IPS DF 4.7 (cell line): ENCODE data around the gene MAP3K9.
"Not testable (repeated sequence)": the region's sequence is repeated elsewhere in the genome, so short reads cannot be mapped to it uniquely, and the experiment has no call there.

Experiments
- DNase-seq: peaks from one replicate; pipeline ENCODE4 v3.0.0-alpha.2; 2013; ENCODE audit warnings: low spot score; ENCODE audit errors: extremely low read depth

MAP3K9 gene

DNA sequence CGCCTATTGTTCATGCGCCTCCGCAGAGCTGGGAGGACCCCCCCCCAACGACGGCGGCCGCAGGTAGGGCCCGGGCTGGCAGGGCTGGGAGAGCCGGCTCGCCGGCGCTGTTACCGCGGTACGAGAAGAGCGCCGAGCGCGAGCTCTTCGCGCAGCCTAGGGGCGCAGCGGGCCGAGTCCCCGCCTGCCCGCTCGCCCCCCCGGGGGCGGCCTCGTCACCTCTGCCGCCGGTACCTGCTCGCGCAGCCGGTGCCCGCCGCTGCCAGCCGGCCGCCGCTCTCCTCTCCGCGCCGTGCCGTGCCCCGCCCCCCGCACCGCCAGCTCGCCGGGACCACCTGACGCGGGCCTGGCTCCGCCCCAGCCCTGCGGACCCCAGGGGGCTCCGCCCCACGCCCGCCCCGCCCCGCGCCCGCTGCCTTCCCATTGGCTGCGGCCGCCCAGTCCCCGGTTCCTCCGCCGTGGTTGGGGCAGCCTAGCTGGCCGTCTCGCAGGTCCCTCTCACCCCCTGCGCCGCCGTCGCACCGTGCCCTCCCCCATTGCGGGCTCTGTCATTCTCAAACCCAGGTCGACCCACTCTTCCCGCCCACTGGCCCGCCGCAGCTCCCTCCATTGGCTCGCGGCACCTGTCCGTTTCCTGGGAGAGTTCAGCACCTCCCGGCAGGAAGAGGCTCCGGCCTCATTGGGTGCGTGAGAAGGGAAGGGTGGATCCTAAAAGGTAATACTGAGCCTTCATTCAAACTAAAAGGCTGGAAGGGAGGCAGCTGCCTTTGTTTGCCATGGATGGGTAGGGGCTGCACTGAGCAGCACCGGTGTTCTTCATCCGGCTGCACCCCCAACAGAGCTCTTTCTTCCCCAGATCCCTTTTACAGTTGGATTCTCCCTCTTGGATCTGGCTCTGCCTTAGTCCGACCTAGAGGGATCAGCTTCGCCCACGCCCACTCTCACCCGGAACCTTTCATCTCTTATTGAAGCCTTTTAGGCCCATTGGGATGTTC lies at the start of gene MAP3K9:
Gene MAP3K9, minus strand, starts transcription at position 289 of the 995 bp plus-strand sequence. CDS start 342 bp downstream, outside the sequence.
- DNase-seq = peak; percentile 78

DNA sequence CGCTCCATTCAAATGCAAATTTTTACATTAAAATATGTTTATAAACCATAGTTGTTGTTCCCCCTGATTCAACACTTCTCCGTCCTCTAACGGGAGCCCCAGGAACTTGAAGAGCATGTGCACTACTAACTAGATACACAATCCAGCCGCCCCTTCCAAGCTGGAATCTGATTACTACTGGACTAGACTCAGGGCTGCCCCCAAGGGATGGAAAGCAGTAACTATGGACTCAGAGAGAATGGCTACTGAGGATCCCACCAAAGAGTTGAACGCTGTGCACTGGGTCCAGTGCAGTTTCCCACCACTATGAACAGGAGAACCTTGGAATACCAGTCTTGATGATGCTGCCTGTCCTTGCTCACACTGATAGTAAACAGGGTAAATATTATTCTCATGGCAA lies 49.3 kb upstream of the MAP3K9 start:
- no peak for DNase-seq

DNA sequence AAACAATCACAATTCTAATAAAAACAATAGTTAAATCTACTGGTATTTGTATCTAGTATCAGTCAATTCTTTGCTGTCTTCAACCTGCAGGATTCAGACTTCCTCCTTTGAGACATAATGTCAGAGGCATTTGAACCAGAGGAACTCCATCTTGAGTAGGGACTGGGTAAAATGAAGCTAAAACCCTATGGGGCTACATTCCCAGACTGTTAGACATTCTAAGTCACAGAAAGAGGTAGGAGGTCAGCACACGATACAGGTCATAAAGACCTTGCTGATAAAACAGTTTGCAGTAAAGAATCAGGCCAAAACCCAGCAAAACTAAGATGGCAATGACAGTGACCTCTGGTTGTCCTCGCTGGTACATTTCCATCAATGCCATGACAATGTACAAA lies 48.2 kb upstream of the MAP3K9 start:
- DNase-seq = no peak

- DNase-seq = no peak
Measured at GRCh38 chr14:70856851-70857495, 47.7 kb upstream of the MAP3K9 start.

GRCh38 chr14:70855486-70855885 lies 46.2 kb upstream of the MAP3K9 start:
- no peak for DNase-seq

DNA sequence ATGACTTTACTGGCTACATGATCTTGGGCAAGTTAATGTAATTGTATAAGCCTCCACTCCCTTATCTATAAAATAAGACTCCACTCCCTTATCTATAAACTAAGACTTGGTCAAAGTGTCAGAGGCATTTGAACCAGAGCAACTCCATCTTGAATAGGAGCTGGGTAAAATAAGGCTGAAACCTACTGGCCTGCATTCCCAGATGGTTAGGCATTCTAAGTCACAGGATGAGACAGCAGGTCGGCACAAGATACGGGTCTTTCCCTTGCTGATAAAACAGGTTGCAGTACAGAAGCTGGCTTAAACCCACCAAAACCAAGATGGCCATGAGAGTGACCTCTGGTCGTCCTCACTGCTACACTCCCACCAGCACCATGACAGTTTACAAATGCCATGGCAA lies 44.3 kb upstream of the MAP3K9 start:
- not testable (repeated sequence) for DNase-seq

DNA sequence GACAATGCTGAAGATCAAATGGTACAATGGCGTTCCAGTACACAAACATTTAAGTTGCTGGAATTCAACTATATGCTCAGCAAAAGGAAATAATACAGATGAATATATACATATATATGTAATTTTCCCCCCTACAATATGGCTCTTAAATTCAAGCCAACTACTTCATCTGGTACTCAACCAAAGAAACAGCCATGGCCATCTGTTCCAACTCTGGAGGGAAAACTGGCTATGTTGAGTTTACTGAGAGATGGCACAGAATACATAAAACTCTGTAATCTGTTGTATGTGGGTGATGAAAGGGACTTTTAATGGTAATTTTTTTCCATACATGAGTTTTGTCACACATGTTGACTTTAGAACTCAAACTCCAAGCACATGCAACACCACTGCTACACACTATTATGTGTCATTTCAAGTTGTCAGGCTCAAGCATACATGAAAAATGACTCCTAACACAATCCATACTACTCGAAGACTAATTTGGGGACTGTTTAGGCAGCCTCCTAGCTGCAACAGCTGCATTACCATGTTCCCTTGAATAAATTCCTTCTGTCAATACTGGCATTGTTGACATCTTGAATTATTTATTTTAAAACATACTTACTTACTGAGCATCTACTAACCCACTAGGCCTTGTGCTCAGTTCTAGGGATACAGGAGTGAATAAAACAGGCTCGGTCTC lies 38.2 kb upstream of the MAP3K9 start:
- DNase-seq = no peak

GRCh38 chr14:70845601-70846000 lies 36.3 kb upstream of the MAP3K9 start:
- no peak for DNase-seq

GRCh38 chr14:70842851-70843462 lies 33.6 kb upstream of the MAP3K9 start:
- DNase-seq = no peak

- no peak for DNase-seq
Measured at GRCh38 chr14:70838076-70838475, 28.8 kb upstream of the MAP3K9 start.

DNA sequence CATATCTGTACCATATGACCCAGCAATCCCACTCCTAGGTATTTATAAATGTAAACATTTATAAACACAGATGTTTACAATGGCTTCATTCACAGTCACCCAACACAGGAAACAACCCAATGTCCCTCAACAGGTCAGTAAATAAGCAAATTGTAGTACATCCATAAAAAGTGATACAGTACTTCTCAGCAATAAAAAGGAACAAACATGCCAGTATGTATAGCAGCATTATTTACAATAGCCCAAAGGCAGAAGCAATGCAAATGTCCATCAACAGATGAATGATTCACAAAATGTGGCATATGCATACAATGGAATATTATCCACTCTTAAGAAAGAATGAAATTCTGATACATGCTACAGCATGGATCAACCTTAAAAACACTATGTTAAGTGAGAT lies 27.6 kb upstream of the MAP3K9 start:
- no peak for DNase-seq

GRCh38 chr14:70833884-70834283 lies 24.6 kb upstream of the MAP3K9 start:
- no peak for DNase-seq

GRCh38 chr14:70832561-70833305 lies 23.4 kb upstream of the MAP3K9 start:
- DNase-seq = no peak

DNA sequence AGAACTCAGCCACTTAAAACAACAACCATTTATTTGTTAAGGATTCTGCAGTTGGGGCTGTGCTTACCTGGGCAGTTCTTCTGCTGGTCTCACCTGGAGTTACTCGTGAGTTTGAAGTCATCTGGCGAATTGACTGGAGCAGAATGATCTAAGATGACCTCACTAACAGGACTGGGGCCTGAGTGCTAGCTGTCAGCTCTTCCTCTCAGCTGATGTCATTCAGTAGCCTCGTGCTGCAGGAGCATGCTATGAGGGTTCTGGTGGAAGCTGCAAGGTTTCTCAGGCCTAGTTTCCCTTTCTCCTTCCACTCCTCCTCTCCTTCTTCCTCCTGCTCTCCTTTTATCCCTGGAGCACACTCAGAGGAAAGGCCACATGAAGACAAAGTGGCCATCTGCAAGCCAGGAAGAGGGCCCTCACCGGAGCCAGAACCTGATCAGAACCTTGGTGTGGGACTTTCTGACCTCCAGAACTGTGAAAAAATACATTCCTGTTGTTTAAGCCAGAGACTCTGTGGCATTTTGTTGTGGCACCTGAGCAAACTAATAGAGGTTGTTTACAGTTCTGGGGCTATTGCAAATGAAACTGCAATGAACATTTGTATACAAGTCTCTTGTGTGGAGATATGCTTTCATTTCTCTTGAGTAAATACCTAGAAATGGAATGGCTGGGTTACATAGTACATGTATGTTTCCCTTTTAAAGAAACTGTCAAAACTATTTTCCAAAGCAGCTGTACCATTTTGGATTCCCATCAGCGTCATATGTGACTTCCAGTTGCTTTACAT lies 21.9 kb upstream of the MAP3K9 start:
- DNase-seq = no peak

DNA sequence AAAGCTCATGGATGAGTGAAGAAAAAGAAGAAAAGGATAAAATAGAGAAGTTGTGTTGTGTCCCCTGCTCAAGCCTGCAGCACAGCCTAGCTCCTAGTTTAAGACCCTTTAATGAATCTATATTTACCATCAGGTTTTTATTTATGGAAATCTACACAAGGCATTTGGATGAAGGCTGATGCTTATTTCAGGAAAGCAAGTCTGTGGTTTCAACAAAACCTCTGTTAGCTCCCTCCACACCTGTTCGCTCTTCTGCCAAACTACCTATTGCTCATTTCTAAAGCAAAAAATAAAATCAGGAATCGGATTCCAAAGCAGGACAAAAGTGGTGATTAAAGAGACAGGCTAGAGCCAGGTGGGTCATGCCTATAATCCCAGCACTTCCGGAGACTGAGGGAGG lies 18.9 kb upstream of the MAP3K9 start:
- DNase-seq = no peak

DNA sequence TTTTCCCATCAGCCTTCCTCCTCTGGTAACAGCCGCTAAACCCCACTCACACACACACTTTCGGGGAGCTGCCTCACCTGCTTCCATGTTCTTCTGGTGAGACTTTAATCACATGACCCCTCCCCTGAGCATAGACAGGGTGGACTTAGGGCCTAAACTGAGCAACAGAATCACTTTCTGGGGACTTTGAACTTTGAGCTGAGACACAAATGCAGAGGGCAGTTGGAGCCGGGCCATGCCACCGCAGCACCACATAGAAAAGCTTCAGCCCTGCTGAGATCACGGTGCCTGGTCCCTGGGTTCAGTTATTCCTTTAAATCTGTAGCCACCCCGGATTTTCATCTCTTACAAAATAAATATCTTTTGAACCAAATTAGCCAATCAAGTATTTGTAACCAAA lies 18.4 kb upstream of the MAP3K9 start:
- no peak for DNase-seq

DNA sequence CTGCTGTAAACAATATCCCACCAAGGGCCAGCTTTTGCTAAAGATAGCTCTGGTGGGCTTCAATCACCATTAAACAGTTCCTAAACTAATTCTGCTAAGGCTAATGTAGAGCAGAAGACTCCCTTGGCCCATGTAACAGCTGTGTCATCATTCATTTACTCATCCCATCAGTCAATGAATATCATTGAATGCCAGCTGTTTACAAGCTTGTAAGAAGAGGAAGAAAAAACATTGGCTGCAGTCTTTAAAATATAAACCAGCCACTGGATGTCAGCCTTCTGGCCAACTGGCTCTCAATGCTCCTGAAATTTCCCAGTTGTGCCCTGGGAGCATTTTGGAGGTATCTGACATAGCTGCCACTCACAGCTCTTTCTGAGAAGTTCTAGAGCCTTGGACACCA lies 18.0 kb upstream of the MAP3K9 start:
- no peak for DNase-seq

DNA sequence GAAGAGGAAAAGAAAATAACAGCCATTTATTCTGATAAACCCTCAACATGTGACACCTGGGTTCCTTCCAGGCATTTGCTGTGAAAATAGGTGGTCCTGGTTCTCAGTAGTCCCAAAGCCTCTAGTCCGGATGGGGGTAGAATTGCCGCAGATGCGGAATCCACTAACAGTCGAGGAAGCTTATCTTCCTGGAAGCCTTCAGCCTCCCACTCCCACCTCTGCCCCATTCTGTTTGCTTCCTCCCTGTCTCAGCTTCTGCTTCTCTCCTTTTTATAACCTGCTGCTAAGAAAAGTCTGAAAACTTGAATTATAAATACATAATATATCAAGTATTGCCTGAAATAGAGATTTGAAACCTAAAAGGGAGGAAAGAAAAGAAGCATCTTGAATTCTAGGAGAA lies 14.0 kb upstream of the MAP3K9 start:
- no peak for DNase-seq

DNA sequence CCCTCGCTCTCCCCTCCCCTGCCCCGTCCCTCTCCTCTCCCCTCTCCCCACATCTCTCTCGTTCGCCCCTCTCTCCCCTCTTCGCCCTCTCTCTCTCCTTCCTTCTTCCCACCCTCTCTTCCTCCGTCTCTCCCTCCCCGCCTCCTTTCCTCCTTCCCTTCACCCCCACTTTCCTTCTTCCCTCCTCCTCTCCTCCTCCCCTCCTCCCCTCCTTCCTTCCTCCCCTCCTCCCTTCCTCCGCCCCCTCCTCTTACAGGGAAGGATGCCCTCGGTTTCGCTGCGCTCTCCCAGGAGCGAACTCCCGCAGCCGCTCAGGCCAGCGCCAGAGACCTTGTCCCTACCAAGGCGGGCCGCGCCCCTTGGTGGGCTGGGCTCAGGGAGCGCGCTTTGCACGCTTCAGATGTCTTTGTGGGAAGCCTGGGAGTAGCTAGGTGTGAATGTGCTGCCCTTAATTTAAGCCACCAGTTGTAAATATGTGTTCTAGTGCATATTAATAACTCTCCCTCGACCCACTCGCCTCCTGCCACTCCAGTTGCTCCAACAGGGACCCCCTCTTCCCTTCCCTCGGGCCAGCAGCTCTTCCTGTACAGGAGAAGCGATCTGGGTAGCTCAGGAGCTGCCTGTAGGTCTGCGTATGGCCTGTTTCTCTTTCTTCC lies 13.3 kb upstream of the MAP3K9 start:
- DNase-seq = no peak
